A549 (cell line): ENCODE data around the gene NCAPD2.

Experiments used
- BHLHE40 ChIP-seq: IDR thresholded peaks from 2 replicates; pipeline ENCODE4 v1.6.1; 2012; ENCODE audit warnings: low read depth, low read length, inconsistent platforms
- CEBPB ChIP-seq, 2 experiments: fragments of >200 bp in 1 of 2; sonication (Bioruptor Twin) in 1 of 2; formaldehyde crosslinking in 1 of 2; IDR thresholded peaks; 2 replicates each; pipeline ENCODE4 v1.6.1; 2012 to 2016
- EP300 ChIP-seq, 2 experiments: fragments of >200 bp; sonication (Bioruptor Twin); formaldehyde crosslinking; IDR thresholded peaks; 2 replicates in 1 of 2; 3 replicates in 1 of 2; pipeline ENCODE4 v1.6.1; 2016 to 2017
- POLR2A ChIP-seq: IDR thresholded peaks from 2 replicates; pipeline ENCODE4 v1.6.1; 2012; ENCODE audit warnings: mild to moderate bottlenecking, low read length
- RAD21 ChIP-seq, 2 experiments: fragments of >200 bp in 1 of 2; sonication (Bioruptor Twin) in 1 of 2; formaldehyde crosslinking in 1 of 2; IDR thresholded peaks in 1 of 2; conservative IDR thresholded peaks in 1 of 2; 2 replicates in 1 of 2; 3 replicates in 1 of 2; pipeline ENCODE4 v1.6.1; 2012 to 2018; ENCODE audit warnings: inconsistent platforms in 1 of 2
- TF ChIP-seq, protein P1 (sequence below): fragments of >200 bp; sonication (Bioruptor Twin); formaldehyde crosslinking; IDR thresholded peaks from 3 replicates; pipeline ENCODE4 v1.5.1; 2016
- TF ChIP-seq, protein P2 (sequence below): IDR thresholded peaks from 2 replicates; pipeline ENCODE4 v1.6.1; 2012
- TF ChIP-seq, protein P3 (sequence below): IDR thresholded peaks from 2 replicates; pipeline ENCODE4 v1.6.1; 2012

DNA sequence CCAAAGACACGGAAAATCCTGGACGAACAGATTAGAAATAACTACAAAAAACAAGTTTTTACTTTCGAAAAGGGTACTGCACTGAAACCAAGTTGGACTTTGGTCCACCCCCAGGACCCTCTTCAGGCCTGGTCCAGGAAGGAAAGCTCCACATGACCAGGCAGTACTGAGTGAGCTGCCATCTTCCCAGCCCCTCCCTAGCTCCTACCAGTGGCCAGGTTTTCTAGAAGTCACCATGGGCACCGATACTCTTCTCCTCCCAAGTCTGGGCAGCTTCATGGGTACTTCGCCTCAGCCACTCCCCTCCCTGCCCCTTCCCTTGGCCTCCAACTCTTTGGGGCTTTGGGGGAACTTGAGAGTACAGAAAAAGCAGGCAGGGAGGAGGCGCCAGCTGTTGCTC is 30.0 kb upstream of the NCAPD2 start:
- TF ChIP-seq BHLHE40 = no peak
- TF ChIP-seq CEBPB (IDR thresholded peaks at IDR 0.05) = no peak
- TF ChIP-seq, protein P1, sequence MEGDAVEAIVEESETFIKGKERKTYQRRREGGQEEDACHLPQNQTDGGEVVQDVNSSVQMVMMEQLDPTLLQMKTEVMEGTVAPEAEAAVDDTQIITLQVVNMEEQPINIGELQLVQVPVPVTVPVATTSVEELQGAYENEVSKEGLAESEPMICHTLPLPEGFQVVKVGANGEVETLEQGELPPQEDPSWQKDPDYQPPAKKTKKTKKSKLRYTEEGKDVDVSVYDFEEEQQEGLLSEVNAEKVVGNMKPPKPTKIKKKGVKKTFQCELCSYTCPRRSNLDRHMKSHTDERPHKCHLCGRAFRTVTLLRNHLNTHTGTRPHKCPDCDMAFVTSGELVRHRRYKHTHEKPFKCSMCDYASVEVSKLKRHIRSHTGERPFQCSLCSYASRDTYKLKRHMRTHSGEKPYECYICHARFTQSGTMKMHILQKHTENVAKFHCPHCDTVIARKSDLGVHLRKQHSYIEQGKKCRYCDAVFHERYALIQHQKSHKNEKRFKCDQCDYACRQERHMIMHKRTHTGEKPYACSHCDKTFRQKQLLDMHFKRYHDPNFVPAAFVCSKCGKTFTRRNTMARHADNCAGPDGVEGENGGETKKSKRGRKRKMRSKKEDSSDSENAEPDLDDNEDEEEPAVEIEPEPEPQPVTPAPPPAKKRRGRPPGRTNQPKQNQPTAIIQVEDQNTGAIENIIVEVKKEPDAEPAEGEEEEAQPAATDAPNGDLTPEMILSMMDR = no peak
- TF ChIP-seq, protein P2, sequence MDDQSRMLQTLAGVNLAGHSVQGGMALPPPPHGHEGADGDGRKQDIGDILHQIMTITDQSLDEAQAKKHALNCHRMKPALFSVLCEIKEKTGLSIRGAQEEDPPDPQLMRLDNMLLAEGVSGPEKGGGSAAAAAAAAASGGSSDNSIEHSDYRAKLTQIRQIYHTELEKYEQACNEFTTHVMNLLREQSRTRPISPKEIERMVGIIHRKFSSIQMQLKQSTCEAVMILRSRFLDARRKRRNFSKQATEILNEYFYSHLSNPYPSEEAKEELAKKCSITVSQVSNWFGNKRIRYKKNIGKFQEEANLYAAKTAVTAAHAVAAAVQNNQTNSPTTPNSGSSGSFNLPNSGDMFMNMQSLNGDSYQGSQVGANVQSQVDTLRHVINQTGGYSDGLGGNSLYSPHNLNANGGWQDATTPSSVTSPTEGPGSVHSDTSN = no peak
- TF ChIP-seq EP300 (IDR thresholded peaks at IDR 0.05) = no peak
- TF ChIP-seq RAD21 (conservative IDR thresholded peaks at IDR 0.05 in 1 of 2, IDR thresholded peaks at IDR 0.05 in 1 of 2) = no peak
- TF ChIP-seq, protein P3, sequence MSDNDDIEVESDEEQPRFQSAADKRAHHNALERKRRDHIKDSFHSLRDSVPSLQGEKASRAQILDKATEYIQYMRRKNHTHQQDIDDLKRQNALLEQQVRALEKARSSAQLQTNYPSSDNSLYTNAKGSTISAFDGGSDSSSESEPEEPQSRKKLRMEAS = no peak
- TF ChIP-seq POLR2A = no peak
